Fibroblast of villous mesenchyme (primary cell): ENCODE measurements around the gene SLC41A3. TPM values are rescaled to one million over a fixed set of nuclear protein-coding genes. Genes with fewer than 3 reads are reported as not detected.

Experiments used
- DNase-seq: peaks from one replicate; pipeline ENCODE4 v3.0.0-alpha.2; 2010; ENCODE audit warnings: low read depth
- H3K4me3 ChIP-seq: 2 replicates; pipeline ENCODE4 v1.5.1; 2011; ENCODE audit warnings: low read depth, mild to moderate bottlenecking, low read length
- CTCF ChIP-seq: IDR thresholded peaks from 2 replicates; pipeline ENCODE4 v1.5.1; 2012; ENCODE audit warnings: low read depth, mild to moderate bottlenecking, low read length; ENCODE audit not compliant: insufficient read depth
- total RNA-seq: library from RNA; depleted of rRNA; stranded (reverse); fragments of >200 nt; gene quantifications from 2 replicates; pipeline ENCODE4 v1.2.3, GENCODE V29; 2012

SLC41A3 gene
- total RNA-seq, 1 donor: 36.7 TPM

- H3K4me3 ChIP-seq: no peak overlapping the region
- TF ChIP-seq CTCF: no peak
- no peak for DNase-seq
Measured at GRCh38 chr3:126054870-126055269, 29.1 kb downstream of the SLC41A3 start.

DNA sequence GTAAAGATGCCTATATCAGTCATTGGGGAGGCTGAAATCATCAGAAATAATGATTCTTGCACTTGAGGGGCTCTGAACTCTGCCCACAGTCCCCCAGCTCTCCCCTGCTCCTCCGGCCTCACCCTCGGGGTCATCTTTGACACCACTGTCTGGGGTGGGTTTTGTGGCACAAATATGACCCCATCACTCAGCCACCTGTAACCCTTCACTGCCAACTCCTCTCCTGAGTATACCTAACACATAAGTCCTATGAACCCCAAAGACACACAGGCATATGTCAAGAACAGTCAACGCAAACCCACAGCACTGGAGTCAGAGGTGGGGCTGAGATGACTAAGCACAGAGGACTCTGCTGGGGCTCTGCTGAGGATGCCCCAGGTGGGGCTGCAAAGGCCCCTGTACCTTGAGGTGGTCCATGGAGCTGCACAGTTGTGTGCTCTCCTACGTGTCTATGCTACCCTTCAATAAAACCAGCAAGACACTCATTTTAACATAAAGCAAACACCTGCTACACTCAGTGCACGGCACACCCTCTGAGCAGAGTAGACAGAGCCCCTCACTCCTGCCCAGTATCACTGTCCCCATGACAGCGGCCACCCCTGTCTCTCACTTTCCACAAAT, 29.9 kb downstream of the SLC41A3 start:
- no peak for TF ChIP-seq CTCF
- no peak for DNase-seq
- H3K4me3 ChIP-seq: no peak overlapping the region

GRCh38 chr3:126053513-126053912, 30.4 kb downstream of the SLC41A3 start:
- no peak for DNase-seq
- no peak overlapping the region for H3K4me3 ChIP-seq
- no peak for TF ChIP-seq CTCF

- no peak for TF ChIP-seq CTCF
- no peak overlapping the region for H3K4me3 ChIP-seq
- no peak for DNase-seq
Measured at GRCh38 chr3:126052196-126053058, 31.5 kb downstream of the SLC41A3 start.

DNA sequence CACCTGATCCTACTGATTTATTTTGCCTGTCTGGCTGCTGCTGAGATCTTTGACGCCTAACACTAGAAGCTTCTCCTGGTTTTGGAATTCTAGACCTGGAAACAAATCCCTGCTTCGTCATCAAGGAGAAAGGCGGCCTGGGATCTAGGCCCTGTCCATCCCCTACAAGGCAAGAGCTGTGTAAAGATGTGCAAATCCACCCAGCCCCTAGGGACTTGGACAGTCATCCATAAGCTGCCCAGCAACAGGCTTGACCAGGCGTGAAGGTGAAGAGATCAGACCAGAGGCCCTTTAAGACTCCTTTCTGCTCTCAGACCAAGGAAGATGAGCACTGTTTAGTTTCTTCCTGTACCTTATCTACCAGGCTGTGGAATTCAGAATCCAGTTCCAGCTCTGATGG, 32.2 kb downstream of the SLC41A3 start:
- no peak overlapping the region for H3K4me3 ChIP-seq
- TF ChIP-seq CTCF: no peak
- no peak for DNase-seq

DNA sequence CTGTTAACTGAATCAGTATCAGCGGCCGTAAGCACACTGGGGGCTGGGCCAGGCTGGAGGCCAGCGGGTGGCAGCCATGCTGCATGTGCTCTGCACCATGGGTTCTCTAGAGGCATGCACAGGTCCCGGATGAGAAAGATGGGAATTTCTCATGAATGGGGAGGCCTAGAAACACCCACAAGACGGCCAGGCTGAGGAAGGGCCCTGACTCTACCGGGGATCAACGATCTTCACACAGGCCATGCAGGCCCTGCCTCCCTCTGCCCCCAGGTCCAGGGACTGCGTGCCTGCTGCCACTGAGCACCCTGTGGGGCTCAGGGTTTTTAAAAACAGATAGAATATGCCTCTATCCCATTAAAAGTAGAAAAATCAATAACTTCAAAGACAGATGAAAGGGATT, 32.7 kb downstream of the SLC41A3 start:
- H3K4me3 ChIP-seq: no peak overlapping the region
- no peak for DNase-seq
- TF ChIP-seq CTCF: no peak
